Spleen (tissue), 7 donors: ENCODE data around the gene HLCS.

Experiments used
- CTCF ChIP-seq, 11 experiments: fragments of 200-600 bp in 7 of 11; fragments of 450-650 bp in 4 of 11; sonication (generic) in 4 of 11; IDR thresholded peaks in 8 of 11; conservative IDR thresholded peaks in 3 of 11; 1 replicate in 7 of 11; 2 replicates in 4 of 11; pipeline versions ENCODE4 v1.4.0 to v1.8.0; 2016 to 2021; ENCODE audit warnings: antibody characterized with exemption in 11 of 11, inconsistent platforms in 4 of 11, mild to moderate bottlenecking in 1 of 11
- POLR2A ChIP-seq, 3 donors: fragments of 450-650 bp; IDR thresholded peaks; one replicate each; pipeline ENCODE4 v1.5.1; 2017; ENCODE audit warnings: antibody characterized with exemption in 3 of 3, mild to moderate bottlenecking in 1 of 3
- POLR2AphosphoS5 ChIP-seq, 3 donors: sonication (generic); formaldehyde crosslinking; IDR thresholded peaks; one replicate each; pipeline ENCODE4 v1.5.1; 2017; ENCODE audit warnings: antibody characterized with exemption in 3 of 3
- donor health status: DM: no; HTN: no; CAD: no; lungs with moderate emphysema.
- donor health status: DM: no; HTN: no; CAD: no.
- donor health status: DM: no; HTN: no; CAD: no.

GRCh38 chr21:36883532-36884486 is 82.7 kb downstream of the HLCS start:
- no peak for TF ChIP-seq POLR2A (IDR thresholded peaks at IDR 0.05)
- TF ChIP-seq CTCF (IDR thresholded peaks at IDR 0.05 in 8 of 11, conservative IDR thresholded peaks at IDR 0.05 in 3 of 11), result no peak
- no peak for TF ChIP-seq POLR2AphosphoS5 (IDR thresholded peaks at IDR 0.05)
